CD4-positive, alpha-beta T cell treated with Interleukin-6 for 4 hours (primary cell): Measurements from ENCODE around the gene ETFB.

Experiments
- DNase-seq: peaks from one replicate; pipeline ENCODE4 v3.0.0-alpha.2; 2020; ENCODE audit warnings: mixed read lengths

The ETFB gene

GRCh38 chr19:51347209-51347928 lies 18.8 kb downstream of the ETFB start:
- DNase-seq: no peak

DNA sequence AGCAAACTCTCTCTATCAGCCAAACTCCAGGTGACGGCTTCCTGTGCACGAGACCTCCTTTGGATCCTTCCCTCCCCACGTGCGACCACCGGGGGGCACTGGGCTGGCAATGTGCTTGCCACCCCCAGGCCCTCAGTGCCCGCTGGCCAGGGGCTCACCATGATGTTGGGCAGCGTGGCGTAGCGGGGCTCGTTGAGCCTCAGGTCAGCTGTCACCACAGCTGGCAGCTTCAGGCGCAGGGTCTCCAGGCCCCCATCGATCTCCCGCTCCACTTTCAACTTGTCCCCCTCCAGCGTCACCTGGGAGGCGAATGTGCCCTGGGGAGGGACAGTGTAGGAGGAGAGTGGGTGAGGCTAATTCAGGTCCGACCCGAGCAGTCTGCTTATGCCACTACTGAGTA lies 19.4 kb downstream of the ETFB start:
- DNase-seq: no peak

- DNase-seq: no peak
These were observed 21.0 kb downstream of the ETFB start for GRCh38 chr19:51345076-51345620.

- no peak for DNase-seq
These were observed 23.3 kb downstream of the ETFB start for GRCh38 chr19:51342631-51343569.

GRCh38 chr19:51341976-51342580 lies 24.1 kb downstream of the ETFB start, which contains the start of gene VSIG10L:
TSS of gene VSIG10L (minus strand) at chr19:51342139. CDS start at chr19:51342124, 15 bp downstream.
- DNase-seq: no peak

- no peak for DNase-seq
These were observed 25.1 kb downstream of the ETFB start for GRCh38 chr19:51341066-51341465.

DNA sequence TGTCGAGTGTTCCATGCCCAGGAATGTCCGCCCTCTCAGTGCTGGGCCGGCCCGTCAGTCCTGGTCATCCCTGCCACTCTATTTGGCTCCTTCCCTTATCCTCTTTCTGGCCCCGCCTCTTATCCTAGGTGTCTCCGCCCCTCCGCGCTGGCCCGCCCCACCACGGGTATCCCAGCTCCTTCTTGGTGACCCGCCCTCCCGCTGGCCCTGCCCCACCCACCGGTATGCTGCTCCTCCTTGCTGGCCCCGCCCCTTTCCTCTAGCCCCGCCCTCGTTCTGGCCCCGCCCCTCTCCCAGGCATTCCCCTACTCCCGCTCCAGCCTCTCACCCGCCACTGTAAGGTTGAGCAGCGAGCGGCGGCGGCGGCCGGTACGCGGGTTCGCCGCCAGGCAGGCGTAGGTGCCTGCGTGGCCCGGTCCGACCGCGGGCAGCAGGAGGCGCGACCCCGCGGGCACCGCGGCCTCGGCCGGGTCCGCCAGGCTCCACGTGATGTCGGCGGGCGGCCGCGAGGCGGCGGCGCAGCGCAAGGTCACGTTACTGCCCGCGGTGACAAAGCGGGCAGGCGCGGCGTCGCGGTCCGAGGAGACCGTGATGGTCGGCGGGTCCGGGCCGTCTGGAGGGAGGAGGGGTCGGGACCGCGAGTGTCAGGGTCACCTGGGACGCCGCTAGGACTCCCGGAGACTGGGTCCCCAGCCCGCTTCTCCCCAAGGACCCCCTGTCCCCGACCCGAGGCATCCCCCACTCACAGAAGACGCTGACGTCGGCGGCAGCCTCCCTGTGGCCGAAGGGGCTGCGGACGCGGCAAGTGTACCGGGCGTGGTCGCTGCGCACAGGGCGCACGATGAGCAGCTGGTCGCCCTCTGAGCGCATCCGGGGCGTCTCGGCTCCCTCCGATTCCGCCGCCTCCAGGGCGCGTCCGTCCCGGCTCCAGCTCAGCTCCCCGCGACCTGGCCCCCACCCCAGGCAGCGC lies 26.2 kb downstream of the ETFB start:
- DNase-seq: peak; percentile 92

DNA sequence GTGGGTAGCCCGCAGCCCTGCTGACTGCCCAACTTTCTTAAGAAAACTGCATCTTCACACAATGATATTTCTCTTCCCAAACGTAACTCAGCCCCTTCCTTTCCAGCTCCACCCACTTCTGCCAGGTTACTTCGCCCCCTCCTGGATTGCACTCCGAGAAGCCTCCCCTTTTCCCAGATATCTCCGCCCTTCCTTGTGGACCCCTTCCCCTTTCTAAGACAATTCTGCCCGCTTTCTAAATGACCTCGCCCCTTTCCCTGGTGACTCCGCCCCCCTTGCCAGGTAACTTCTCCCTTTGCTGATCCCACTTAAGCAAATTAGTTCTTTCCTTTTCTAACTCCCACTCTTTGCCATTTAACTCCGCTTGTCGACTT lies 26.9 kb downstream of the ETFB start:
- DNase-seq: no peak

- peak; percentile 89 for DNase-seq
These were observed 27.4 kb downstream of the ETFB start for GRCh38 chr19:51338563-51339312.

GRCh38 chr19:51337861-51338562 lies 28.2 kb downstream of the ETFB start:
- no peak for DNase-seq

GRCh38 chr19:51337141-51337860 lies 28.9 kb downstream of the ETFB start:
- no peak for DNase-seq

DNA sequence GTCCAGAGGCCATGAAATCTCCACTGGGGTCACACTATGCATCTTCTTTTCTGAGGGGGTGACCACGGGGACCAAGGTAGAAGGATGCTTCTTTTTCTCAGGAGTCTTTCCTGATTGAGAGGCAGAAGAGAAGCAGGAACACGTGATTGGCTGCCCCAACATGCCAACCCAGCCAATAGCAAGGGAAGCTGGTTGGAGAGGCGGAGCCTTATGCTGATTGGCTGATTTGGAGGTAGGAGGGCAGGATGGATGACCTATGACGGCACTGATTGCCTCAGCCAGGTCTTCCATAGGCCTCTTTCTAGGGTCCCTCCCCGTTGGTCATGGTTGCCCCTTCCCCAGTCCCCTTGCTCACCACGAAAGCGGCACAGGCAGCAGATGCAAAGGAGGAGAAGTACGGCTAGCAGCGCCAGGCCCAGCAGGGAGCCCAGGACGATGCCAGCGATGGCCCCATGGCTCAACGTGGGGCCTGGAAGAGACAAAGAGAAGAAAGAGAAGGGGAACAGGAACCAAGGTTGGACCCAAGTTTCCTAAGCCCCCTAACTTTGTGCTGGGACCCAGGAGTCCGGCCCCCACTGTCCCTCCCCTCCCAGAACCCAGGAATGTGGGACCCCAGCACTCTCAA lies 32.2 kb downstream of the ETFB start:
- DNase-seq: no peak

DNA sequence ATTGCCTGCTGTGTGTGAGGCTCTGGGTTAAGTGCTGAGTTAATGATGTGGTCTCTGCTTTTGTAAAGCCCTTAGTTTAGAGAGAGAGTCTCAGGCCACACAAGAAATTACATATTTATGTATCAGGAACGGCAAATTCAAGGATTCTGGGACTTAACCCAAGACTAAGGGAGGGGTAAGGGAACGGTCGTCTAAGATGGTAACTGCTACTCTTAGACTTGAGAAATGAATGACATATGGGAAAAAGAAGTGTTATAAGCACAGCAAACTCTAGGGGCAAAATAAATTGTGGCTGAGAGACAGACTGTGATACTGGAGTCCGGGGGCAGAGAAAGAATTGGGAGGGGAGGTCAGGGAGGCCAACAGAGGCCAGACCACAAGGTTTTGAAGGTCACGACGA lies 34.5 kb downstream of the ETFB start:
- no peak for DNase-seq

- DNase-seq: no peak
These were observed 35.0 kb downstream of the ETFB start for GRCh38 chr19:51331193-51331592.

- no peak for DNase-seq
These were observed 35.8 kb downstream of the ETFB start for GRCh38 chr19:51330366-51330765.

DNA sequence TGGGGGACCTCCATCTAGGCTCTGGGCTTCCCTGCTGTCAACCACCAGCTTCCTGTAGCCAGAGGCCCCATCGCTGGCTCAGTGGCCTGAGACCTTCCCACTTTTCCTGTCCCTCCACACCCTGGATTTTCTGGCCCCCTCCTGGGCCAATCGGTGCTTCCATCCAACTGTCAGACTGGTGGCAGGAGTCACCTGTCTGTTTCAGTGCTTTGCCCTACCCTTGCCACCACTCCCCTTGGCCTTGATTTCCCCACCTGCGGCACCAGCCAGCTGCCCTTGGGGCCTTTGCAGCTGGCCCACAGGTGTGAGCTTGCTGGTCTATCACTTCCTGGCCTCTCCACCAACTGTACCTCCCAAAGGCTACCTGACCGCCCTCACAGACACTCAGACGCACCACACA lies 36.8 kb downstream of the ETFB start:
- DNase-seq: no peak

DNA sequence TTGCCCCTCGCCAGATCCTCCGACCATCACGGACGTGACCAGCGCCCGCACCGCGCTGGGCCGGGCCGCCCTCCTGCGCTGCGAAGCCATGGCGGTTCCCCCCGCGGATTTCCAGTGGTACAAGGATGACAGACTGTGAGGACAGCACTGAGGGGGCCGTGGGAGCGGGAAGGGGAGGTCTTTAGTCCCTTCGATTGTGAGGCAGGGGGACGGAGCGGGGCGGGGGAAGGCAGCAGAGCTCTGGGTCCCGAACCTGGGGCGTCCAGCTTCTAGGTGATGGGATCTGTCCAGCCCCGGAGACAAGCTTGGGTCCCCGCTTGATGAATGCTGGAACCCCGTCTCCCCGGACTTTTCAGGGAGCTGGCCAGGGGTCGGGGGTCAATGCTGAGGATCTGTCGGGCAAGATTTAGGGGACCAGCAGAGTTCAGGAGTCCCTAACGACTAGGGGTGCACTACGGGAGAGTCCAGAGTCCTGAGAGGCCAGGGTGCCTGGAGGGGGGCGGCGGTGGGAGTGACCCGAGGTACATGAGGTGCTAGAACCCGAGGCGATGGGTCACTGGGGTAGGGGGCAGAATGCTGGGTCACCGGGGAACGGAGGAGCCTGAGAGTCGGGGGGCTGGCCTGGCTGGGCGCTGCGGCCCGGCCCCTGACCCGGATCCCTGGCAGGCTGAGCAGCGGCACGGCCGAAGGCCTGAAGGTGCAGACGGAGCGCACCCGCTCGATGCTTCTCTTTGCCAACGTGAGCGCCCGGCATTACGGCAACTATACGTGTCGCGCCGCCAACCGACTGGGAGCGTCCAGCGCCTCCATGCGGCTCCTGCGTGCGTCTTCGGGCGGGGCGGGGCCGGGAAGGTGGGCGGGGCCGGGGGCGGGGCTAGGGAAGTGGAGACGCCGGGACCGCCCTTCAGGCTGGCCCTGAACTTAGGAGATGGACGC lies 38.9 kb downstream of the ETFB start:
- DNase-seq: peak; percentile 55
